Endothelial cell of umbilical vein (primary cell): ENCODE results near the gene TM4SF18.

Experiments
- JUN ChIP-seq: IDR thresholded peaks from 2 replicates; pipeline ENCODE4 v1.6.1; 2011; ENCODE audit warnings: borderline replicate concordance, low read depth; ENCODE audit not compliant: insufficient read length, insufficient read depth
- POLR2AphosphoS5 ChIP-seq: IDR thresholded peaks from 2 replicates; pipeline ENCODE4 v1.6.1; 2012; ENCODE audit warnings: low read depth, mild to moderate bottlenecking, control low read depth, low read length, moderate library complexity; ENCODE audit not compliant: insufficient read depth
- TF ChIP-seq, protein P1 (sequence below), 2 donors: IDR thresholded peaks; 1 replicate in 1 of 2; 2 replicates in 1 of 2; pipeline ENCODE4 v1.5.1; 2011; ENCODE audit warnings: low read length in 2 of 2, mild to moderate bottlenecking in 2 of 2, moderate library complexity in 2 of 2, control low read depth in 1 of 2, inconsistent platforms in 1 of 2, low read depth in 1 of 2; ENCODE audit not compliant: insufficient read depth in 1 of 2; ENCODE audit errors: extremely low read depth in 1 of 2
- TF ChIP-seq, protein P2 (sequence below): IDR thresholded peaks from 2 replicates; pipeline ENCODE4 v1.6.1; 2011; ENCODE audit not compliant: insufficient read depth, insufficient read length

DNA sequence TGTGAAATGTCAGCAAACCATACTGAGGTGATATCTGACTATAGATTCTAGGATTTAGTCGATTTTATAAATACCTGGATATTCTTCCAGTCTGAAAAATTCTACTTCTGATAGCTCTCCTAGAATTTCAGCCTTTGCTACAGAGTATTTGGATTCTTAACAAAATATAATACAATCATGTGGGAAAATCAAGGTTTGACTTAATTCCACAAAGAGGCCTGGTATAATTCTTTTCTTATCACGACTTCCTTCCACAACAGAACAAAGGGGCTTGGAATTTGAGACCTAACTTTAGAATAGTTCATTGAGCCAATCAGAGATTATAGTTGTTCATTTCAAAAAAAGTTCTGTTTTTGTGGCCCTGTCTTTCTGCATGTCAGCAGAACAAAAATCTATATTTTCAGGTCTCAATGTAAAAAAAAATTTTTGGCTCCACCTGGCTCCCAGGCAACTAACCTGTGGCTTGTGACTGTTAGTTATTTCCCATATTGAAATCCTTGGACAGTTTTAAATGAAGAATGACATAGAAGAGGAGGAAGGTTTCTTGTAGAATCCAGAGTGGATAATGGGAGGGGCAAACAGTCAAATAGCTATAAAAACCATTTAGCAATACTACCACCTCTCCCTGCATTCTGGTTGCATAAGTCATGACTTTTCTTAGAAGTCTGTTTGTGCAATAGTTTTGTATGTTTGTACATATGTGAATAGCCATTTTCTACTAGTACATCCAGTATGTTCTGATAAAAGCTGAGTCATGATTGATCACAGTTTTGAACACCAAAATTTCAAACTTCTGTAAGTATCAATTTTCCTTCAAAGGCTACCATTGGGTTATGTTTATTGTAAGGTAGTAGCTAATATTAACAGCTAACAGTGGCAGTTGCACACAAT lies 40.0 kb upstream of the TM4SF18 start:
- TF ChIP-seq, protein P1, sequence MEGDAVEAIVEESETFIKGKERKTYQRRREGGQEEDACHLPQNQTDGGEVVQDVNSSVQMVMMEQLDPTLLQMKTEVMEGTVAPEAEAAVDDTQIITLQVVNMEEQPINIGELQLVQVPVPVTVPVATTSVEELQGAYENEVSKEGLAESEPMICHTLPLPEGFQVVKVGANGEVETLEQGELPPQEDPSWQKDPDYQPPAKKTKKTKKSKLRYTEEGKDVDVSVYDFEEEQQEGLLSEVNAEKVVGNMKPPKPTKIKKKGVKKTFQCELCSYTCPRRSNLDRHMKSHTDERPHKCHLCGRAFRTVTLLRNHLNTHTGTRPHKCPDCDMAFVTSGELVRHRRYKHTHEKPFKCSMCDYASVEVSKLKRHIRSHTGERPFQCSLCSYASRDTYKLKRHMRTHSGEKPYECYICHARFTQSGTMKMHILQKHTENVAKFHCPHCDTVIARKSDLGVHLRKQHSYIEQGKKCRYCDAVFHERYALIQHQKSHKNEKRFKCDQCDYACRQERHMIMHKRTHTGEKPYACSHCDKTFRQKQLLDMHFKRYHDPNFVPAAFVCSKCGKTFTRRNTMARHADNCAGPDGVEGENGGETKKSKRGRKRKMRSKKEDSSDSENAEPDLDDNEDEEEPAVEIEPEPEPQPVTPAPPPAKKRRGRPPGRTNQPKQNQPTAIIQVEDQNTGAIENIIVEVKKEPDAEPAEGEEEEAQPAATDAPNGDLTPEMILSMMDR (IDR thresholded peaks at IDR 0.05; ENCODE audit: extremely low read depth in 1 of 2, insufficient read depth in 1 of 2, low read depth in 1 of 2, low read length in 2 of 2) = no peak
- TF ChIP-seq, protein P2, sequence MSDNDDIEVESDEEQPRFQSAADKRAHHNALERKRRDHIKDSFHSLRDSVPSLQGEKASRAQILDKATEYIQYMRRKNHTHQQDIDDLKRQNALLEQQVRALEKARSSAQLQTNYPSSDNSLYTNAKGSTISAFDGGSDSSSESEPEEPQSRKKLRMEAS = no peak
- TF ChIP-seq JUN = peak; percentile 2
- TF ChIP-seq POLR2AphosphoS5 = no peak
